ENCODE data around the gene PLXNA2. TPM values are rescaled to one million over a fixed set of nuclear protein-coding genes. Genes with fewer than 3 reads are reported as not detected.

Gene PLXNA2
- total RNA-seq, 4 donors from 2014 or later, result 26.9 to 54.0 (median 46.1) TPM

DNA sequence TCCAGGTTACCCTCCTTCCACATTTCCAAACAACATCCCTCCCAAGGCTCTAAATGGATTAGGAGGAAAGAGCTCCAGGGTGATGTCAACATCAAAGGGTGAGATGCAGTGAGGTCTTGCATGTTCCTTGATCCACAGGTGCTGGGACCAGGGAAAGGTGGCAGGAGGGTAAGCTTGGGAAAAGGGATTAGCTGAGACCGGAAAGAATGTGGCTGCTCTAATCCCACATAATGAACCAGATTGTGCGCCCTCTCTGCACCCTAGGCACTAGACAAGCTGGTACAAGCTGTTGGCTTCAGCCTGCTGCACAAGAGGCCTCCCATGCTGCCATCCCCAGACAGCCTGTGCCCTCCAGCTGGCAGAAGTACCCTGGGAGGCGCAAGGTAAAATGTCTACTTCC, 34.9 kb downstream of the PLXNA2 start:
- no peaks in the 10 kb centered on the region for H3K9me3 ChIP-seq
- H3K4me3 ChIP-seq, result no peak overlapping the region
- TF ChIP-seq, protein P1, sequence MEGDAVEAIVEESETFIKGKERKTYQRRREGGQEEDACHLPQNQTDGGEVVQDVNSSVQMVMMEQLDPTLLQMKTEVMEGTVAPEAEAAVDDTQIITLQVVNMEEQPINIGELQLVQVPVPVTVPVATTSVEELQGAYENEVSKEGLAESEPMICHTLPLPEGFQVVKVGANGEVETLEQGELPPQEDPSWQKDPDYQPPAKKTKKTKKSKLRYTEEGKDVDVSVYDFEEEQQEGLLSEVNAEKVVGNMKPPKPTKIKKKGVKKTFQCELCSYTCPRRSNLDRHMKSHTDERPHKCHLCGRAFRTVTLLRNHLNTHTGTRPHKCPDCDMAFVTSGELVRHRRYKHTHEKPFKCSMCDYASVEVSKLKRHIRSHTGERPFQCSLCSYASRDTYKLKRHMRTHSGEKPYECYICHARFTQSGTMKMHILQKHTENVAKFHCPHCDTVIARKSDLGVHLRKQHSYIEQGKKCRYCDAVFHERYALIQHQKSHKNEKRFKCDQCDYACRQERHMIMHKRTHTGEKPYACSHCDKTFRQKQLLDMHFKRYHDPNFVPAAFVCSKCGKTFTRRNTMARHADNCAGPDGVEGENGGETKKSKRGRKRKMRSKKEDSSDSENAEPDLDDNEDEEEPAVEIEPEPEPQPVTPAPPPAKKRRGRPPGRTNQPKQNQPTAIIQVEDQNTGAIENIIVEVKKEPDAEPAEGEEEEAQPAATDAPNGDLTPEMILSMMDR (IDR thresholded peaks at IDR 0.05), result no peak
- TF ChIP-seq POLR2A (IDR thresholded peaks at IDR 0.05), result no peak
- H3K27ac ChIP-seq, result peak overlapping the region in 3 of 4 donors; percentile 74 to 89 (median 87)
- H3K27me3 ChIP-seq, result no peaks in the 10 kb centered on the region
- peaks cover 53 to 93% (median 57%) of the 10 kb centered on the region in 3 donors for H3K4me1 ChIP-seq
- no peak for DNase-seq
- intact Hi-C loops (cut with DNase I), result no loop called here
- WGBS, 2 donors, result 32 to 57% methylated on average over 3 of the region's 3 CpGs
- peaks cover 0 to 43% (median 0%) of the 10 kb centered on the region in 3 donors for H3K36me3 ChIP-seq

DNA sequence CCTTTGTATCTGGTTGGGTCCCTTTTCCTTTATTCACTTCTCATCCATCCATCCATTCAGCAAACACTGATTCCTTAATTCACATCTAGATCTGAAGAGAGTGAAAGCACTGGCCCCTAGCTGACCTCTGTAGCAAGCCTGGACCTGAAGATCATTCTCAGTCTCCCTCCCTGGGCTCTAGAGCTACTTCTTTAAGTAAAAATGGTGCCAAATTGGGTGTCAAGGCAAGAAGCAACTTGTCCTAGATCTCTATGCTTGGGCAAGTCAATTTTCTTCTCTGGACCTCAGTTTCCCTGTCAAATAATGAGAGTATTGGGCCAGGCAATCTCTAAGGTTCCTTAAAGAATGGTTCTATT, 36.1 kb downstream of the PLXNA2 start:
- intact Hi-C loops (cut with DNase I), result no loop called here
- H3K9me3 ChIP-seq, result no peaks in the 10 kb centered on the region
- H3K4me1 ChIP-seq, result peaks cover 53 to 93% (median 57%) of the 10 kb centered on the region in 3 donors
- peak overlapping the region; percentile 74 to 89 (median 84) for H3K27ac ChIP-seq
- TF ChIP-seq, protein P1 (IDR thresholded peaks at IDR 0.05), result no peak
- no peak for TF ChIP-seq POLR2A (IDR thresholded peaks at IDR 0.05)
- H3K4me3 ChIP-seq, result peak overlapping the region in 1 of 4 donors; percentile 0
- H3K27me3 ChIP-seq, result no peaks in the 10 kb centered on the region
- DNase-seq, result no peak
- peaks cover 0 to 34% (median 0%) of the 10 kb centered on the region in 3 donors for H3K36me3 ChIP-seq

DNA sequence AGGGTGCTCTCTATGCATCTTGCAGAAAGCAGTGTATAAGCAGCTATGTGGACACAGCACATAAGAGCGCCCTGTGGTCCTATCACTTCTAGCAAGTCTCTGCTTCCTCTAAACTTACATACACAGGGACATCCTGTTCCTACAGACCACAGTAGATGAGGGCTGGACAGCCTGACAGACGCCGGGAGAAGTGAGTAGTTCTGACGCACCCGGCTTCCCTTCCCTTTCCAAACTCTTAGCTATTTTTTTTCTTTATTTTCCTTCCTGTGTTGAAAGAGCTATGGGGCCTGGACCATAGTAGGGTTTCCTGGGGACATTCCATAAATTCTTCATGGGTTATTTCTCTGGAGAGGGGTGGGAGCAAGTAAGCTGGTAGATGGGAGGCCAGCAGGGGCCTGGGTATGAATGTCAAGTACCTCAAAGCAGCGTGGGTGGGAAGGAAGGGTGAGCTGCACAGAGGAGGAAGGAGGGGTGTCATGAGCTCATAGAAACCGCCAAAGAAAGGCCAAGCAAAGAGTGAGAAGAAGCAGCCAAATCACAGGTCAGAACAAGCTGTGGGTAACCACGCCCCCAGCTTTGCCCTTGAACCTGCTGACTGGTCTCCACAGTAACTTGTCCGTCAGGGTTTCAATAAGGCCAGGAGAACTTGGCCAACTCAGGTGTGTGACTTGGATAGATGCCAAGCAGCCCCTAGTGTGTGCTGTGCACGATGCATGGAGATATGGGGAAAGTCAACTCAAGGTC, 36.6 kb downstream of the PLXNA2 start:
- Histone ChIP-seq H3K36me3 (peaks cover 0 to 29% (median 0%) of the 10 kb centered on the region in 3 donors), H3K4me3 (no peak overlapping the region), H3K27ac (peak overlapping the region; percentile 74 to 89 (median 87)), H3K4me1 (peaks cover 57 to 93% (median 63%) of the 10 kb centered on the region in 3 donors), H3K9me3 (no peaks in the 10 kb centered on the region), H3K27me3 (no peaks in the 10 kb centered on the region)
- WGBS, 2 donors, result 20 to 32% methylated on average over 10 of the region's 10 CpGs
- TF ChIP-seq, protein P1 (IDR thresholded peaks at IDR 0.05), result no peak
- TF ChIP-seq POLR2A (IDR thresholded peaks at IDR 0.05), result no peak
- intact Hi-C loops (cut with DNase I), result no loop called here
- DNase-seq, result no peak

DNA sequence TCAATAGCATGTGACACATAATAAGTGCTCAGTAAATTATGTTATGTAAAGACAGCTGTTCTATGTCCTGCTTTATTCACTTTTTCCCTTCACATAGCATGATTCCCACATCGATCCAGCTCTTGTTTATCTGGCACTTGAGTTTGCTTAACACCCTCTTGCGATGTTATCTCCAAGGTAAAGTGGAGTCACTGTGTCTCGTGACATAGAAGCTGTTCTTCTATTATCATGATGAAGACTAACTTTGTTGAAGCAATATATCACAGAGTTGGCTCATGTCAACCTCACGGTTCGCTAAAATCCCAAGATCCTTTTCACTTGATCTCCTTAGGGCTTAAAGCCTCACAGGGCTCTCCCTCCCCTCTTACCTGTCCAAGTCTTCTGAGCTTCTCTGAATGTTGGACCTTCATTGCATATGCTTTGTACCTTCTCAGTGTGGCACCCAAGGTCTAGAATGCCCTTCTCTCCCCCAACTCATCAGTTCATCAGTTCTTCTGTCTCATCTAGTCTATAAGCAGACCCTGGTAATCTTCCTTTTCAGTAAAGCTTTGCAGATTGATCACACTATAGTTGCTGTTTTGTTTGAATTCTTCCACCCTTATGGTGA, 38.0 kb downstream of the PLXNA2 start:
- Histone ChIP-seq H3K9me3 (no peaks in the 10 kb centered on the region), H3K36me3 (peaks cover 0 to 17% (median 0%) of the 10 kb centered on the region in 3 donors), H3K4me3 (no peak overlapping the region), H3K27ac (peak overlapping the region in 2 of 4 donors; percentile 87 to 89), H3K4me1 (peaks cover 59 to 96% (median 76%) of the 10 kb centered on the region in 3 donors), H3K27me3 (no peaks in the 10 kb centered on the region)
- no peak for DNase-seq
- TF ChIP-seq, protein P1 (IDR thresholded peaks at IDR 0.05), result no peak
- TF ChIP-seq POLR2A (IDR thresholded peaks at IDR 0.05), result no peak
- 79 to 88% methylated on average over 5 of the region's 5 CpGs for WGBS, 2 donors
- intact Hi-C loops (cut with DNase I), result no loop called here

Data from esophagus squamous epithelium (tissue), 5 donors.